GM06990 (cell line): ENCODE measurements around the gene RPS6KL1.

ENCODE experiments used
- DNase-seq: peaks from one replicate; pipeline ENCODE4 v3.0.0-alpha.2; 2011; ENCODE audit not compliant: insufficient read length; ENCODE audit errors: extremely low read depth
- H3K27me3 ChIP-seq: replicated peaks from 2 replicates; pipeline ENCODE4 v1.6.0; 2011; ENCODE audit warnings: low read length; ENCODE audit not compliant: control insufficient read depth, insufficient read depth
- H3K36me3 ChIP-seq: 2 replicates; pipeline ENCODE4 v1.5.1; 2011; ENCODE audit warnings: low read length; ENCODE audit not compliant: control insufficient read depth, insufficient read depth
- H3K4me3 ChIP-seq: replicated peaks from 2 replicates; pipeline ENCODE4 v1.5.1; 2011; ENCODE audit warnings: low read depth, mild to moderate bottlenecking, control low read depth, low read length
- CTCF ChIP-seq: IDR thresholded peaks from 2 replicates; pipeline ENCODE4 v1.5.1; 2011; ENCODE audit warnings: low read length, control low read depth, mild to moderate bottlenecking, inconsistent platforms; ENCODE audit not compliant: insufficient read depth, poor library complexity, severe bottlenecking

Gene RPS6KL1

GRCh38 chr14:74891870-74892269 is 31.2 kb downstream of the RPS6KL1 start:
- H3K27me3 ChIP-seq: no peaks in the 10 kb centered on the region
- no peak for TF ChIP-seq CTCF
- H3K4me3 ChIP-seq: no peak overlapping the region
- DNase-seq: no peak
- H3K36me3 ChIP-seq: peaks cover 19% of the 10 kb centered on the region

- Histone ChIP-seq H3K27me3 (no peaks in the 10 kb centered on the region), H3K4me3 (no peak overlapping the region), H3K36me3 (peaks cover 11% of the 10 kb centered on the region)
- DNase-seq: no peak
- TF ChIP-seq CTCF: no peak
These were observed 32.8 kb downstream of the RPS6KL1 start for GRCh38 chr14:74890262-74890661.

GRCh38 chr14:74888164-74889158 is 34.6 kb downstream of the RPS6KL1 start:
- peaks cover 10% of the 10 kb centered on the region for H3K36me3 ChIP-seq
- TF ChIP-seq CTCF: no peak
- no peak for DNase-seq
- no peaks in the 10 kb centered on the region for H3K27me3 ChIP-seq
- no peak overlapping the region for H3K4me3 ChIP-seq

GRCh38 chr14:74886001-74886400 is 37.1 kb downstream of the RPS6KL1 start:
- Histone ChIP-seq H3K36me3 (peaks cover 7% of the 10 kb centered on the region), H3K27me3 (no peaks in the 10 kb centered on the region), H3K4me3 (no peak overlapping the region)
- no peak for TF ChIP-seq CTCF
- DNase-seq: no peak

GRCh38 chr14:74882103-74882920 is 40.7 kb downstream of the RPS6KL1 start:
- H3K36me3 ChIP-seq: peaks cover 2% of the 10 kb centered on the region
- no peak for DNase-seq
- no peak for TF ChIP-seq CTCF
- H3K4me3 ChIP-seq: peak overlapping the region; percentile 76
- no peaks in the 10 kb centered on the region for H3K27me3 ChIP-seq
